Erythroblast (primary cell): ENCODE results near the gene SEPTIN8.

Source experiments
- GATA1 ChIP-seq: IDR thresholded peaks from 2 replicates; pipeline ENCODE4 v1.6.1; 2011; ENCODE audit warnings: low read depth, mild to moderate bottlenecking, control low read depth, low read length, moderate library complexity
- POLR2A ChIP-seq: IDR thresholded peaks from 2 replicates; pipeline ENCODE4 v1.6.1; 2011; ENCODE audit warnings: mild to moderate bottlenecking, low read length

GRCh38 chr5:132766806-132767055, 10.3 kb downstream of the SEPTIN8 start:
- TF ChIP-seq POLR2A (no peak), GATA1 (no peak)
